Measurements from ENCODE around the gene RGS11. TPM values are rescaled to one million over a fixed set of nuclear protein-coding genes. Genes with fewer than 3 reads are reported as not detected.
"Not testable (repeated sequence)": the region's sequence is repeated elsewhere in the genome, so short reads cannot be mapped to it uniquely, and the experiment has no call there.

Gene RGS11
- total RNA-seq, 4 donors from 2014 or later, result 7.1 to 18.2 (median 11.0) TPM

GRCh38 chr16:234468-235305 lies 41.1 kb downstream of the RGS11 start, which contains the start of gene FAM234A:
Gene FAM234A, plus strand, starts transcription at chr16:234821. Its CDS starts 19,593 bp downstream, at chr16:254414.
- TF ChIP-seq EP300 (IDR thresholded peaks at IDR 0.05), result peak; percentile 19
- TF ChIP-seq, protein P1, sequence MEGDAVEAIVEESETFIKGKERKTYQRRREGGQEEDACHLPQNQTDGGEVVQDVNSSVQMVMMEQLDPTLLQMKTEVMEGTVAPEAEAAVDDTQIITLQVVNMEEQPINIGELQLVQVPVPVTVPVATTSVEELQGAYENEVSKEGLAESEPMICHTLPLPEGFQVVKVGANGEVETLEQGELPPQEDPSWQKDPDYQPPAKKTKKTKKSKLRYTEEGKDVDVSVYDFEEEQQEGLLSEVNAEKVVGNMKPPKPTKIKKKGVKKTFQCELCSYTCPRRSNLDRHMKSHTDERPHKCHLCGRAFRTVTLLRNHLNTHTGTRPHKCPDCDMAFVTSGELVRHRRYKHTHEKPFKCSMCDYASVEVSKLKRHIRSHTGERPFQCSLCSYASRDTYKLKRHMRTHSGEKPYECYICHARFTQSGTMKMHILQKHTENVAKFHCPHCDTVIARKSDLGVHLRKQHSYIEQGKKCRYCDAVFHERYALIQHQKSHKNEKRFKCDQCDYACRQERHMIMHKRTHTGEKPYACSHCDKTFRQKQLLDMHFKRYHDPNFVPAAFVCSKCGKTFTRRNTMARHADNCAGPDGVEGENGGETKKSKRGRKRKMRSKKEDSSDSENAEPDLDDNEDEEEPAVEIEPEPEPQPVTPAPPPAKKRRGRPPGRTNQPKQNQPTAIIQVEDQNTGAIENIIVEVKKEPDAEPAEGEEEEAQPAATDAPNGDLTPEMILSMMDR (IDR thresholded peaks at IDR 0.05), result peak in 2 of 3 experiments; percentile 36 to 40
- peak; percentile 94 for TF ChIP-seq POLR2A (IDR thresholded peaks at IDR 0.05; ENCODE audit: low read depth)
- TF ChIP-seq POLR2AphosphoS5 (IDR thresholded peaks at IDR 0.05), result peak; percentile 93 to 96
- WGBS, result under 1% methylated on average over 33 of the region's 85 CpGs

DNA sequence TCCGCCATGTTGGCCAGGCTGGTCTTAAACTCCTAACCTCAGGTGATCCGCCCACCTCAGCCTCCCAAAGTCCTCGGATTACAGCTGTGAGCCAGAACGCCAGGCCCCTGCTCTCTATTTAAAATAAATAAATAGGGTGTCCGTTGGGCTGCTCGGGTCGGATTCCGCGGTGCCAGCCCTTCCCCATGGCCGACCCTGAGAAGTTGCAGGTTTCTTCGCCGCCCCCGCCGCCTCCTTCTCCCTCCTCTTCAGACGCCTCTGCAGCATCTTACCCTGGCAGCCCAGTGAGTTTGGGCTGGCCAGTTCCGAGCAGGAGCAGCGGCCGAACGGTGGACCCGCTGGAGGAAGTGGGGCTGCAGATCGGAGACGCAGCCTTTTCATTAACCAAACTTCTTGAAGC lies 44.8 kb downstream of the RGS11 start:
- no peak for TF ChIP-seq POLR2A (IDR thresholded peaks at IDR 0.05; ENCODE audit: low read depth)
- TF ChIP-seq EP300 (IDR thresholded peaks at IDR 0.05), result no peak
- TF ChIP-seq POLR2AphosphoS5 (IDR thresholded peaks at IDR 0.05), result no peak
- TF ChIP-seq, protein P1 (IDR thresholded peaks at IDR 0.05), result no peak
- H3K4me3 ChIP-seq, result no peak overlapping the region
- H3K9me3 ChIP-seq, result no peaks in the 10 kb centered on the region
- no peak overlapping the region for H3K27ac ChIP-seq (replicated peaks in 1 of 4)
- peaks cover 11 to 19% (median 18%) of the 10 kb centered on the region in 4 donors for H3K36me3 ChIP-seq
- intact Hi-C loops (cut with DNase I), result no loop called here
- whole genome bisulfite sequencing, result 67% methylated on average over 22 of the region's 22 CpGs
- H3K27me3 ChIP-seq, result no peaks in the 10 kb centered on the region
- DNase-seq (ENCODE audit: extremely low spot score), result no peak
- peaks cover 19 to 43% (median 38%) of the 10 kb centered on the region in 4 donors for H3K4me1 ChIP-seq

More at GRCh38 chr16:234468-235305, 41.1 kb downstream of the RGS11 start, which contains the start of gene FAM234A:
- Histone ChIP-seq H3K4me3 (peak within 1 kb of the TSS; percentile 70 to 92 (median 79)), H3K4me1 (peaks cover 13 to 23% (median 21%) of the 10 kb centered on the region in 4 donors), H3K27me3 (no peaks in the 10 kb centered on the region), H3K9me3 (no peaks in the 10 kb centered on the region), H3K36me3 (peaks cover 0 to 10% (median 0%) of the 10 kb centered on the region in 4 donors), H3K27ac (replicated peaks in 1 of 4) (peak within 1 kb of the TSS; percentile 91 to 99 (median 96))
- intact Hi-C loops (cut with DNase I), result no loop called here
- DNase-seq (ENCODE audit: extremely low spot score), result peak; percentile 97

- peaks cover 14 to 38% (median 32%) of the 10 kb centered on the region in 4 donors for H3K4me1 ChIP-seq
- H3K36me3 ChIP-seq, result peaks cover 14 to 25% (median 24%) of the 10 kb centered on the region in 4 donors
- DNase-seq (ENCODE audit: extremely low spot score); intact Hi-C loops (cut with DNase I); H3K27ac ChIP-seq (replicated peaks in 1 of 4); H3K27me3 ChIP-seq; H3K4me3 ChIP-seq; H3K9me3 ChIP-seq: not testable (repeated sequence)
- WGBS, result 94% methylated on average over 18 of the region's 18 CpGs
Measured at GRCh38 chr16:230351-230750, 45.4 kb downstream of the RGS11 start.

DNA sequence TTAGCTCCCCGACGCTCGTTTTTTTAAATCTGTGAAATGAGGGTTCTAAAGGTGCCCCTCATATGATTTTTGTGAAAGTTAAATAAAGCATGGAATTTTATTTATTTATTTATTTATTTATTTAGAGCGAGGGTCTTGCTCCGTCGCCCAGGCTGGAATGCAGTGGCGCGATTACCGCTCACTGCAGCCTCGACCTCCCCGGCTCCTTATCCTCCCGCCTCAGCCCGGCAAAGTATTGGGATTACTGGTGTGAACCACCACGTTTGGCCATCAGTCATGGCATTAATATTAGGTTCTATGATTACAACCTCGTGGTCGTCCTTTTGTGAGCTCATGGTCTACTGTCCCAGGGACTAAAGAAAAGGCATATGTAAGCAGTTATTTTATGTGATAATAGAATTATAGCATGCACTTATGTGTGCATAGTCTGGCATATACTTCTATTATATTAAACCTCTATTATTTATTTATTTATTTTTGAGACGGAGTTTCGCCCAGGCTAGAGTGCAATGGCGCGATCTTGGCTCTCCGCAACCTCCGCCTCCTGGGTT lies 45.9 kb downstream of the RGS11 start:
- H3K27ac ChIP-seq (replicated peaks in 1 of 4), result peak overlapping the region; percentile 97 to 99 (median 98)
- no peak for DNase-seq (ENCODE audit: extremely low spot score)

More for the DNA sequence above, 45.9 kb downstream of the RGS11 start:
- no peaks in the 10 kb centered on the region for H3K27me3 ChIP-seq
- peak overlapping the region; percentile 74 to 89 (median 83) for H3K4me3 ChIP-seq
- intact Hi-C loops (cut with DNase I), result loop anchor here (5.0 kb wide), 1 partner anchor 122 kb away; the partner anchor contains the start of gene AXIN1
- peaks cover 14 to 31% (median 29%) of the 10 kb centered on the region in 4 donors for H3K36me3 ChIP-seq
- WGBS, result 80% methylated on average over 22 of the region's 22 CpGs
- TF ChIP-seq, protein P1 (IDR thresholded peaks at IDR 0.05), result no peak
- TF ChIP-seq POLR2A (IDR thresholded peaks at IDR 0.05; ENCODE audit: low read depth), result no peak
- TF ChIP-seq POLR2AphosphoS5 (IDR thresholded peaks at IDR 0.05), result no peak
- no peak for TF ChIP-seq EP300 (IDR thresholded peaks at IDR 0.05)
- H3K4me1 ChIP-seq, result peaks cover 14 to 37% (median 30%) of the 10 kb centered on the region in 4 donors
- no peaks in the 10 kb centered on the region for H3K9me3 ChIP-seq
